ENCODE measurements around the gene THAP4.

DNA sequence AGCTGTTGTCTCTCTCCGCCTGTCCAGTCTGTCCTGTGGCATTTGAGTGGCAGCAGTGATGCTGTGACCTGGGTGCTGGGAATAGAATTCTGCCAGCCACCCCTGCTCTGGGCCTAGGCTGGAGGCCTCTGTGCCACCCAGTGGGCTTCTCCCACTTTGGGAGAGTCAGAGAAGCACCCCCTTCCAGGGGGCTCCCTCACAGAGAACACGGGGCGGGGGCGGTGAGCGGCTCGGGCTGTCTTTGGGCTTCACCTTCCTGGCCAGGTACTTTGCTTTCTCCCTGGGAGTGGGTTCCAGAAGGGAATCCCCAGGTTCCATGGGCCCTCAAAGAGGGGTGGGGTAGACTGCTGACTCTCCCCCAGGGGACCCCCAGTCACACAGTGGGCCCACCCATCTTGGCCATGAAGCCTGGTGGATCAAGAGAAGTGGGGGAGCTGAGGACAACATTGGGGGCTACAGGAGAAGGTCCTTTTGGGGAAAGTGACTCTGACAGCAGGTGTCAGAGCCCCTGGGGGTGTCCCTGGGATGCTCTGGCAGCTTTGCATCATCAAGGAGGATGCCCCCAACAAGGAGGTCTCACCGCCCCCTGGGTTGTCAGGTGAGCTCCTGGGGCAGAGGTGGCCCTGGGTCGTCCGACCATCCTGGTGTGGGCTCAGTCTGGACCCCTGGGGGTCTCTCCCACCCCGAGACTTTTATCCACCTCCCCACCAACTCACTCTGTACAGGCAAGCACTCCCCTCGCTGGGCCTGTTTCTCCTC lies 97.2 kb downstream of the THAP4 start:
- TF ChIP-seq, protein P1, sequence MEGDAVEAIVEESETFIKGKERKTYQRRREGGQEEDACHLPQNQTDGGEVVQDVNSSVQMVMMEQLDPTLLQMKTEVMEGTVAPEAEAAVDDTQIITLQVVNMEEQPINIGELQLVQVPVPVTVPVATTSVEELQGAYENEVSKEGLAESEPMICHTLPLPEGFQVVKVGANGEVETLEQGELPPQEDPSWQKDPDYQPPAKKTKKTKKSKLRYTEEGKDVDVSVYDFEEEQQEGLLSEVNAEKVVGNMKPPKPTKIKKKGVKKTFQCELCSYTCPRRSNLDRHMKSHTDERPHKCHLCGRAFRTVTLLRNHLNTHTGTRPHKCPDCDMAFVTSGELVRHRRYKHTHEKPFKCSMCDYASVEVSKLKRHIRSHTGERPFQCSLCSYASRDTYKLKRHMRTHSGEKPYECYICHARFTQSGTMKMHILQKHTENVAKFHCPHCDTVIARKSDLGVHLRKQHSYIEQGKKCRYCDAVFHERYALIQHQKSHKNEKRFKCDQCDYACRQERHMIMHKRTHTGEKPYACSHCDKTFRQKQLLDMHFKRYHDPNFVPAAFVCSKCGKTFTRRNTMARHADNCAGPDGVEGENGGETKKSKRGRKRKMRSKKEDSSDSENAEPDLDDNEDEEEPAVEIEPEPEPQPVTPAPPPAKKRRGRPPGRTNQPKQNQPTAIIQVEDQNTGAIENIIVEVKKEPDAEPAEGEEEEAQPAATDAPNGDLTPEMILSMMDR (IDR thresholded peaks at IDR 0.05; ENCODE audit: insufficient read depth, low read length, poor library complexity, severe bottlenecking): no peak
- no peak for TF ChIP-seq EZH2phosphoT487 (conservative IDR thresholded peaks at IDR 0.05; ENCODE audit: low read length)

Measured in SU-DHL-6 (cell line).